SH-SY5Y (cell line): ENCODE measurements around the gene MAP3K20.

ENCODE experiments used
- GATA2 ChIP-seq: IDR thresholded peaks from 2 replicates; pipeline ENCODE4 v1.6.1; 2011; ENCODE audit warnings: mild to moderate bottlenecking, low read depth, low read length
- GATA3 ChIP-seq: IDR thresholded peaks from 2 replicates; pipeline ENCODE4 v1.6.1; 2011; ENCODE audit warnings: low read depth, mild to moderate bottlenecking, low read length, moderate library complexity

- no peak for TF ChIP-seq GATA3
- TF ChIP-seq GATA2 = no peak
Measured at GRCh38 chr2:173271825-173272224, 196.2 kb downstream of the MAP3K20 start.
